HG03066 (cell line): Measurements from ENCODE around the gene GNB1.

ENCODE experiments used
- ATAC-seq: cut with Tn5 transposase; IDR thresholded peaks from one replicate; pipeline ENCODE4 v1.9.1; 2021; ENCODE audit warnings: low read depth; ENCODE audit not compliant: unreplicated experiment

Gene GNB1

DNA sequence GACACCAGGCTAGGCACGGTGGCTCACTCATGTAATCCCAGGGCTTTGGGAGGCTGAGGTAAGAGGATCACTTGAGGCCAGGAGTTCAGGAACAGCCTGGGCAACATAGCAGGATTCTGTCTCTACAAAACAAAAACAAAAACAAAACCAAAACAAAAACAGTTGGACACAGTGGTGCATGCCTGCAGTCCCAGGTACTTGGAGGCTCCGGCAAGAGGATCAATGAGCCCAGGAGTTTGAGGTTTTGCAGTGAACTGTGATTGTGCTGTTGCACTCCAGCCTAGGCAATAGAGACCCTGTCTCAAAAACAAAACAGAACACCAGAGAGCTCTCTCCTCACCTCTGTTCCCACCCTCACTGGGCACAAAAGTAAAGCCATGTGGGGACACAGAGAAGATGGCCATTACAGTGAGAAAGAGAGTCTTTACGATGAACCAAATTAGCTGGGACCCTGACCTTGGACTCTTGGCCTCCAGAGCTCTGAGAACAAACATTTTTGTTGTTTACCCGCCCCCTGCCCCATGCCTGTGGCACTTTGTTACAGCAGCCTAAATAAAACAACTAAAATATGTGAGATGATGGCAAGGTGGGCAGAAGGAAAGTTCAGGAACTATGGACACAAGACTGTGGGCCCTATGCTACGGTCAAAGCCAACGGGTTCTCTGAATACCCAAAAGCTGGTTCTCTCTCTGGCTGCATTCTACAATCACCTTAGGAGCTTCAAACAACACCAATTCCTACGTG lies 122.5 kb downstream of the GNB1 start:
- no peak for ATAC-seq

DNA sequence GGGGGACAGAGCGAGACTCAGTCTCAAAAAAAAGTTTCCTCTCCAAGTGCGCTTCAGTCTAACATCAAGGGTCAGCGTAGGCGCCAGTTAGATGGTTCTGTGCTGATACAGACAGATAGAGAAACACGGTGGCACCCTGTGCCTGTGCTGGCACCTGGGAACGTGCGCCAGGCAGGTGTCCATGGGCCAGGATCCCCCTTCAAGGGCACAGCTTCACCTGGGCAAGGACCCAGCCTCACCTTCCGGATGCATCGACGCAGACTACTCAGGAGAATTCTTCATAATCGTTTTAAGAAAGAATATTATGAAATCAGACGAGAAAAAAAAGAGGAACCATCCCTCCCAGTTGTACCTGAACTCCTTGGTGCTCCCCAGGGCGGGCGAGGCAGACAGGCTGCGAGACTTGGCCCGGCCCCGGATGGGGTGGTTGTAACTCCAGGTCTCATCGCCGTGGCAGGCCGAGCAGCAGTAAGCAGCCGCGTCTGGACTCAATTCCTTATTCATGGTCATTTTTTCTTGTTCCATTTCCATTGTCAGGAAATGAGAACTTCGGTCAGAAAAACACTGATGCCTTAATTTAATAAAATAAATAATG lies 125.9 kb downstream of the GNB1 start:
- no peak for ATAC-seq

DNA sequence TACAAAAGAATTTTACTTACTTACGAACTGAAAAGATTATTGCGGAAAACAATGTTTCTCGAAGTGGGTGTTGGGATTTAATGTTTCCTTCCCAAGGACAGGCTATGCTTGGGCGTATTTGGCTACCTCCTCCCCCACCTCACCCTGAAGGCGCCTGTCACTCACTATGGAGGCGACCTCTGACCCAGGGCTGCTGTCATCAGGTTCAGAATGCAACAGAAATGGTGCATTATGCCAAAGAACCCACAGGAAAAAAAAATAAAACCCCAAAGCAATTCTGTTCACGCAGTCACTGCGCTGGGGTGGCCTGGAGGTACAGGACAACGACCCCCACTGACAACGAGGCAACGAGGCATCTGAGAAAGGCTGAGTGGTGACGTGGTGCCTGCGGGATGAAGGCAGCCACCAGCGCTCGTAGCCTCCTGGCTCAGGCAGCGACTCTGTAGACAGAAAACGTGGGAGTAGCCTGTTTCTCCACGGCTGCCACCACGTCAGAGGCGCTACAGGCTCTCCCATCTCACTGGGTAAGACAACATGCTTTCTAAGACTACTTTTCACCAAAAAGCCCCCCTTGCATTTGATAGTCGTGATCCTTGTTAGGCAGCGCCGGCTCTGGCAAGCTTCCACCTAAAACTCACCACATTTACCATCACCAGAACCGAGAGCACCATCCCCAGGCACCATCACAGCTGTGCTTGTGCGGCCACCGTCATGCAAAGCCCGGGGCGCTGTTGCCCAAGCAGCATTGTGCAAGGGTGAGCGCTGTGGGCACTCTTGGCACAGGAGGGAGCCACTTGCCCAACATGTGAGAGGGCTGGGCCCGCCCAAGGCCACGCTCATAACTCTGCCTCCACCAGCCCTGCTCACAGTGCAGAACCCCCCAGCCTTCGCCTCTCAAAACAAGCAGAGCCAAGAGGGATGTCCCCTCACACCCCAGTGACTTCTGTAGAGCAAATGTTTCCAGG lies 126.9 kb downstream of the GNB1 start:
- ATAC-seq: no peak

DNA sequence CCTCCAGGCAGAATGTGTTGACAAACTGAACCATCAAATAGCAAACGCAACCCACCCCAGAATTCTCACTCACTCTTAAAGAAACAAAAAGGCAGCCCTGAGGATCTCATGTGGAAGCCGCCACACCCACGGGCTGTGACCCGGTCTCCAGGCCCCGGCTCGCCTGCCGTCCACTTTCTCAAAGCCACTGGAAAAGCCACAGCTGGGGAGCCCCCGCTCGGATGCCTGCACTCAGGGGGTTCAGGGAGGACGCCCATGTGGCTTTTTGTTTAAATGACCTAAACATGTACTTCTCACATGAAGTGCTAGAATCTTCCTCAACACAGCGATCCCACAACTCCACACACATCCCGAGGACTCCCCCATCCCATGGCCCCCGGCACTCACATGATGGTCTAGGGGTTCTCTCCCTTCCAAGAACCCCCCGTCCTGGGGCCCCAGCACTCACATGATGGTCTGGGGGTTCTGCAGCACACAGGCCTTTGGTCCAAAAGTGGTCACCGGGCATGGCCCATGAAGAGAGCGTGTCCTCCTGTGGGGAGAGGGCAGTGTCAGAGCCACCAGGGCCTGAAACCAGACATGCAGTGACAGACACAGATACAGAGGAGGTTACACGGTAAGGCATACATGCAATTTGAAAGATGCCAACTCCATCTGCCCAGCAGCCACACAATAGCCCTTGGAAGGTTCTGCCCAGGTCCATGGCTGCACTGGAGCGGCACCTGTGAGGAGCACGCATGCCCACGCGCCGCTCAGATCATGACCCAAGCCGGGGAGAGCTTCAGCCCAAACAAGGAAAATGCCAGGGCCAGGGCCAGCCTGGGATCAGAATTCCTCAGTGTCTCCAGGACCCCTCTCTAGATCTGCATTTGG lies 129.1 kb downstream of the GNB1 start:
- ATAC-seq: no peak

DNA sequence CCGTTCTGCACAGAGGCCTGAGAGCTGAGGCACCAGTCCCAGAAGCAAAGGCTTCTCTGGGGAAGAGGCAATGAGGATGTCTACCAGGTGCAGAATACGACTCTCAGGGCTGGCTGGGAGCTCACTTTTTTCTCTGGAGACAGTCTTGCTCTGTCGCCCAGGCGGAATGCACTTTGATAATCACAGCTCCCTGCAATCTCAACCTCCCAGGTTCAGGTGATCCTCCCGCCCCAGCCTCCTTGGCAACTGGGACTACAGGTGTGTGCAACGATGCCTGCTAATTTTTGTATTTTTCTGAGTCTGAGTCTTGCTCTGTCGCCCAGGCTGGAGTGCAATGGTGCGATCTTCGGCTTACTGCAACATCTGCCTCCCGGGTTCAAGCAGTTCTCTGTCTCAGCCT lies 130.2 kb downstream of the GNB1 start:
- no peak for ATAC-seq

DNA sequence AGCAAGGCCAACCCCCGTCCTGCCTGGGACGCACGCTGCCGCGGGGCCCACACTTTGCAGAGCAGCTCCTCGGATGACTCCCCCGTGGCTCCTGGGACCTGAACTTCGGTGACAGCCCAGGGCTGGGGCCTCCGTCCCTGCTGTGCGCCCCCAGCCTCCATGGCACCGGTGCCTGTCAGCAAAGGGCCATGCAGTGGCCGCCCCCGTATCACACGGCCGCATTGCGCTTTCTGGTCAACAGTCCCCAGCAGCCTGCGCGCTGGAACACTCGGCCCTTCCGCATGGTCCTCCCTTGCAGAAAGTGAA lies 130.6 kb downstream of the GNB1 start:
- ATAC-seq: no peak

DNA sequence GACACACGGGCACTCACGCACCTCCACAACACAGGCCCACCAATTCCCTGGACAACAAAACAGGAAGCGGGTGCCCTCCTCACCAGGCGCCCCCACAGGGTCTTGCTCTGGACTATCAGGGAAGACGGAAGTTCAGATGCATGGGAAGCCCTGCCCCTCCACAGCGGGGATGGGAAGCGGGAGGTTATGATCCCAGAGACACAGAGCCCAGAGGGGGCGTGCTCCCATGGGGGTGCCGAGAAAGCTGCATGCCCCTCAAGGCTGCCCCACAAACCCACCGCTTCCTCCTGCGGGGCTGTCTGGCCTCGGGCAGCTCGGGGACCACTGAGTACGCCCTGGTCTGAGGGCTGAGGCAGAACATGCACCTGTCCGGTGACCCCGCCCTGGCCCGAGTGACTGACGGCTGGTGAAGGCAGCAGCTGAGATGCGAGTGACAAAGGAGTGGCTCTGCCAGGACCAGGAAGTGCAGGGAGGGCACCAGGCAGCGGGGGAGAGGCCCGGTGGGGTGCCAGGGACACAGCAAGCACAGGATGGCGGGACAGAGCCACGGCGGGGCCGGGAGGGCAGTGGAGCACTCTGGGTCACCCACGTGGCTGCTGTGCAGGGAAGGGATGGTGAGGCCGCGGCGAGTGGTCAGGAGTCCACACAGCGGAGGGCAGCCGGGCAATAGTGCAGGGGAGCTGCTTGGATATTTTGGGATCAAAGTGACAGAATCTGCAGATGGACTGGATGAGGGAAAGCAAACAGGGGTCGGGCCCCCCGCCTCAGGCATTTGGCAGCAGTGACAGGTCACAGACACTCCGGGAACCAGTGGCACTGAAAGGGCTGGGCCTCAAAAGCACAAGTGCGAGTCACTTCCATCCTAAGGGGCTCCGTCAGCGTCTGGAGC lies 131.2 kb downstream of the GNB1 start:
- ATAC-seq: no peak

DNA sequence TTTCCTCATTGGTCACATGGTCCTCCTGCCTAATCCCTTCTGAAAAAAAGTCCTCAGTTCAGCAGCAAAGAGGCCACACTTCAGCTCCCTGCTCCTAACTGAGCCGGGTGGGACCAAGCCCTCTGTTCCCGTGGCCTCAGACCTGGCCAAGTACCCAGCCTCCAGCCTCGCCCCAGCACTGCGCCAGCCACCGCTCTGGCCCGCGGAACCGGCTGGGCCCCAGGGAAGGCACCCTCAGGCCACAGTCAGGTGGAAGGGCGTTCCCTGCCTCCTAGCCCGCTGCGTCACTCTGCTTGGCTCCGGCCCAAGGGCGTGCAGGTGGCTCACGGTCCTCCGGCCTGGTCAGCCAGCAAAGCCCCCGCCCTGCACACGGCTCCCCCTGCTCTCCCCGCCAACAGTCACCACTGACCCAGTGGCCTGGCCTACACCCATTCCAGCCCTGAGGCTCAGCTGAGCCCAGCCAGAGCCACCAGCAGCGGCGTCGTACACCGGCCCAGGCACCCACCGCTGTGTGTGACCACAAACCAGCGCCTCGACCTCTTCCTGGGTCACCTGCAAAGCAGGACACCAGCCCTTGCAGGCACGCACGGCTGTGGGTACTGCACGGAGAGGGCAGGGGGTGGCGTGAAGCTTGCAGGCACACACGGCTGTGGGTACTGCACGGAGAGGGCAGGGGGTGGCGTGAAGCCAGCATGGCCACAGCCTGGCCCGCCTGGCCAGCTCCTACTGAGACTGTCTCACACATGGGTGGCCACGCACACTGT lies 132.0 kb downstream of the GNB1 start:
- no peak for ATAC-seq

DNA sequence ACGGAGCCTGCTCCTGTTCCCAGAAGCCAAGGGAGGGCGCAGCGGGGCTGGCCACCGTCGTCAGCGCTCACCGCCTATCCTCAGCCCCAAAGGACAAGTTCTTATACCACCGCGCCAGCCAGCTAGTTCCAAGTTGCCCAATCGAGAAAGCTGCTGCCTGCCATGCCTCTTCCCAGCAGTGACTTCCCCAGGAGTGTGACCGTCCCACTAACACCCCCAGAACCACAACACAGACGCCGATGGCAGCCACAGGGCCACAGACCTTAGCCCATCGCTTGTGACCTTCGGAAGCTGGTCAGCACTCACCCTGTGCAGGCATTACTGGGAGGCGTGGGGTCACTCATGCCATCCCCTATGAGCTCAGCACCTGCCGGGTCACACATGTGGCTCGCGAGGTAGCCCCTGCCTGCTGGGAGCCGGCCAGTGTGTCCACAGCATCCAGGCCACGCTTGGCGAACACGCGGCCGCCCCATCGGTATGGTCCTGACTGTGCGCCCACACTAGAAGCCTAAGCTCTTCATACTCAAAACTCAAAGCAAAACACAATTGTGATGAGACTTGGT lies 132.7 kb downstream of the GNB1 start:
- ATAC-seq: no peak

DNA sequence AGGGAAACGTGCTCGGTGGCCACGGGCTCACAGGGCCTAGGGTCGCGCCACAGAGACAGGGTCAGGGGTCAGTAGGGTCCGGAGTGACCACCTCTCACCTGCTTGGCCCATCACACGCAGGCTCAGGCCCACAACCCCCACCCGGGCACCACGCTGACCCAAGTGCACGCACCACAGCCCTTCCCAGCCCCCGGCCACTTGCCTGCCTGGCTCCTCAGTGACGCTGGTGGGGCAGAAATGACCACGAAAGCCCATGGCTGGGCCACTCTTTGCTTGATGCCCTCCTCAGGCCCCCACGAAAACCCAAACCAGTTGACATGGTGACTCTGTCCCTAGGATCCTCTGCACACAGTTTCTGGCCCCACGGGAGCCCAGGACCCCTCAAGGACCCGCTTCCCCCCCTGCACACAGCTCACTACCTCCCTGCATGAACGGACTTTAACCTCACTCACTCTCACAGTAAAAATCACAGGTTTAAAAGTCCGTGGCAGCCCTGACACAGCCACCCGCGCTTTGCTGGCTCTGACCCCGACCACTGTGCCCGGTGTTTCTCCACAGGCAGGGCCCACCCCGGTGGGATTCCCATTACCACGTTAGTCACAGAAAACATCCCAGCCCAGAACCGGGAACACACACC lies 133.3 kb downstream of the GNB1 start:
- ATAC-seq: no peak

DNA sequence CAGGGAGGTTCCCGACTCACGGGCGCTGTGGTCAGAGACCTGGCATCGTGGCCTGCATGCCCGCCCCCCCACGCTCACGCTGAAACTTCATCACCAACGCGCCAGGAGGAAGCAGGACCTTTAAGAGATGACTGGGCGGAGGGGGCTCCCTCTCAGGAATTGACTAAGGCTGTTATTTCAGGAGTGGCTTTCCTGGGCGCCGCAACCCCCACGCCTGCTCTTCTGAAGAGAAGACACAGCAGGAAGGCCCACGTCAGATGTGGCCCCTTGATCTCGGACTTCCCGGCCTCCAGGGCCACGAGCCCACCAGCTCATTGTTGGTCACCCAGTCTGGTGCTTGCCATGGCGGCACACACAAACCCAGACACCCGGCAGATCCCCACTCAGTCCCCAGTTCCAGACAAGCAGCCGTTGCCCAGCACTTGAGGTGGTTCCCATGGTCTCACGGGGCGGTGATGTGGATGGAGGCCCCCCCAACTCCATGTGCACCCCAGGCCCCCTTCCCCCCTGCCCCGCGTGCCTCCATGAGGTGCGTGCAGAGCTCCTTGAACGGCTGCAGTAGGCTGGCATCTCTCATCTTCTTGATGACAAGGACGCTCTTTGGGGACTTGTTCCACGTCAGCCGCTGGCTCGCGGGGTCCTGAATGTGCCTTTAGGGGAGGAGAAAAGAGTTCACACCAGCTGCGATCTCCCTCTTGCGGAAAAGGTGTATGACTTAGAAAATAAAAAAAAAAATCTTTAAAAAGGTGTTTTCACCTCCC lies 134.0 kb downstream of the GNB1 start:
- no peak for ATAC-seq

DNA sequence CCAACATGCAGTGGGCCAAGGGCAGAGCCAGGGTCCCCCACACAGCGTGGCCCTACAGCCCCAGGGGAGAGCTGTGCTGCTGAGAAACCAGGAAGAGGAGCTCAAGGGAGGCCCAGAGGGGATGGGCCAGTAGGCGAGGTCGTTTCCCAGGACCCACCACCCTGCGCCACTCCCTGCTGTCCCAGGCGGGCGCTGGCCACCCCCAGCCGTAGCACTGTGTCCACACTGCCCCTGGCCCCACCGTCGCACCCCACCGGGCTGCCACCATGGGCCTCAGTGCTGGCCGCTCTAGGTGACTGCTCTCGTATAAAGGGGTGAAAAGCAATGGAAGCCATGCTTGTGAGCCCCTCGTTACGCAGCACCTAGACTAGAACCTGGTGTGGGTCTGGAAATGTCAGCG lies 135.0 kb downstream of the GNB1 start:
- no peak for ATAC-seq

DNA sequence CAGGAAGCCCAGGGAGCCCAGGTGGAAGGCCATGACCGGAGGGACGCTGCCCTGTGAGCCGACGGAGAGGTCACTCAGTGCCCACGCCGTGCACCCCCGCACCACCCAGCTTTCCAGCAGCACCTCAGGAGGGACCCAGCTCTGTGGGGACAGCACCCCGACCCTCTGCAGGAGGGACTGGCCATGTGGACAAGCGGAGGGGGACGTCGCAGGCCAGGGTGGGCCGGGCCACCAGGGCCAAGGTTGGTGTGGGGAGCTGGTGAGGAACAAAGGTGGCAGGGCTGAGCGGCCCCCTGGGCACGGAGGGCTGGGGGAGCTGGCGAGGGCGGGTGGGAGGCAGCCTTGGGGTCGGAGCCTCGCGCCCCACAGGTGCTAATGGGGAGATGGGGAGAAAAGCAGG lies 135.5 kb downstream of the GNB1 start:
- ATAC-seq: no peak

DNA sequence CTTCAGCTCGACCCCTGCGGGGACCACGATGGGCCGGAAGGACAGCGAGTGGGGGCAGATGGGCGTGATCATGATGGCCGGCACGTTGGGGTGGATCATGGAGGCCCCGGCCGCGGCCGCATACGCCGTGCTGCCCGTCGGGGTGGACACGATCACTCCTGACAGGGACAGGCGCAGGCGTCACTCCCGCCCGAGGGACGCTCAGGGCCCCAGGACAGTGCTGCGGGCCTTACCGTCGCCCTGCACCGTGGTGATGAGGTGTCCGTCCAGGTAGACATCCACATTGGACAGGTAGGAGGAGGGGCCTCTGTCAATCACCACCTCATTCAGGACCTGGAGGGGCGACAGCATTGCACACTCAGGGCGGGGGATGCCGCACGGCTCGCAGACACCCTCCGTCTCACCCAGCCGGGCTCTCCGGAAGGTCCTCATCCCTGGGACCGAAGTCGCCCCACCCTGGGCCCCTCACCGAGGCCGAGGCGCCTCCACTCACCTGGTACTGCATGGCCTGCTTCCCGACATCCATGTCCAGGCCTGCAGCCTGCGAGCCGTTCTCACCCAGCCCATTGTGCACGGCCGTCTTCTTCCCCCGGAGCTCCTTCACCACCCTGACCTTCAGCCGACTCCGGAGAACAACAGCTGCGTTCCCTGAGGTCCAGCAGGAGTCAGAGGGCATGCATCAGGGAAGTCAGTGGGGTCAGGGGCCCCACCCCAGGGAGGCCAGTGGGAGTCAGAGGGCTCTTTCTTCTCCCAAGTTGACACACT lies 136.7 kb downstream of the GNB1 start:
- no peak for ATAC-seq

DNA sequence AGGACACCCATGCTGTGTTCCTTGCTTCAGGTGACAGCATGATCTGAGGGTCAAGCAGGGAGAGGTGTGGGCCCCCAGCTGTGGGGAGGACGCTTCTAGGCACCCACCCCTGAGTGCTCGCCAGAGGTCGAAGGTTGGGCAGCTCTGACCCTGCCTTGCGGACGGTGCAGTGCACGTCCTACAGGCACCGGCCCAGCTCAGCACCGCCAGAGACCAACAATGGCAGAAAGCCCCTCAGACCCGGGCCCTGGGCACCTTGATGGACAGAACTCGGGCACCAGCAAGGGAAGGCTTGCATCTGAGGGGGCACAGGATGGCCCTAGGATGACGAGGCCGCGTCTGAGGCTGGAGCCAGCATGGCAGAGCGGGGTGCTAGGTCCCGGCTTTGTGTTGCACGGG lies 137.3 kb downstream of the GNB1 start:
- no peak for ATAC-seq

DNA sequence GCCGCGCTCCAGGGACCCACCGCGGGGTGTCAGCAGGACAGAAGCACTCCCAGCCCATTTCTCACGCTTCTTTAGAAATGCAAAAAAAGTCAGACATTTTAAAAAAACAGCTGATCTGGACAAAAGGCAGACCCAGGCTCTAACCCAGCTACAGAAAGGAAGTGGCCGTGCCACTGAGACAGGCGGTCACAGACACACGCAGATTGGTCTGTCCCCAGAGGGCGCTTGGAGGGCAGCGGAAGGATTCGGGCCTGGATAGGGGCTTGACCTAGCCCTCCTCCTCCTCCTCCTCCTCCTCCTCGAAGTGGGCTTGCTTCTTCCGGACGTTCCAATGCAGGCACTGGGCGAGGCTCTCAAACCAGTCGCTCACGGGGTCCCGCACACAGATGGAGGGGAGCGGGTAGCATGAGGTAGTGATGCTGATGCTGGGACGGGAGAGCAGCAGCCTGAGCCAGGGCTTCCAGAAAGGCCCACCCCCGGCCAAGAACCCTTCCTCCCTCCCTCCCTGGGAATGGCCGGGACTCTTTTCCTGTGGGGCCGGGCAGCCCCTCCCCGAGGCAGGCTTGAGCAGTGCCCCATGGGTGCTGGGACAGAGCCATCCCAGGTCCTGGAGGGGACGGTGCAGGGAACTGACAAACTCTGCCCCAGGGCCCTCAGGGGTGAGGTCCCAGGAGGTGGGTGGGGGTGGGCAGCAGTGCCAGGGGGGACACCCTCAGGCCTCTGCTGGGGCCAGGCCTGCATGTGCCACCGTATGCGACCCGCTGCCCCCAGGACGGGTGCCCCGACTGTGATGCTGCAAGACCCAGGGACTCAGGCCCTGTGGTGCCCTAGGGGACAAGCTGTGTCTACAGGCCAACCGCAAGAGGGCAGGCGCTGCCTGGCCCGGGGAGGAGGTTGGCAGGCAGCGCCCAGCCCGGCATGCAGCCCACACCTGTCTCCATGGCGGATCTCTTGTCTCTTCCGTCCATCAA lies 138.0 kb downstream of the GNB1 start:
- ATAC-seq: no peak
